GM12878 (cell line): Measurements from ENCODE around the gene ENOX1. TPM values are rescaled to one million over a fixed set of nuclear protein-coding genes. Genes with fewer than 3 reads are reported as not detected.

Source experiments
- ATAC-seq: fragments of 200-7000 bp; cut with Tn5 transposase; 3 replicates; pipeline ENCODE4 v1.9.1; 2020; ENCODE audit warnings: mild to moderate bottlenecking, moderate library complexity
- BruUV-seq: library from RNA; stranded (reverse); fragments of 400-500 nt; replicated peaks from 2 replicates; lab custom pipeline; 2021; lab: Mats Ljungman, UMichigan
- CTCF ChIA-PET: fragments of 300-600 bp; sonication (Branson Sonifier 250); formaldehyde crosslinking; extraction: SDS; loops from one replicate; lab custom pipeline; 2021; ENCODE audit warnings: inconsistent platforms; lab: Yijun Ruan, JAX
- POLR2A ChIA-PET: fragments of 350-600 bp; formaldehyde crosslinking; extraction: SDS; loops from one replicate; lab custom pipeline; 2021; ENCODE audit warnings: inconsistent platforms; lab: Charles Lee
- RAD21 ChIA-PET: fragments of 300-600 bp; sonication (Branson Sonifier 250); formaldehyde crosslinking; loops from one replicate; lab custom pipeline; 2023; ENCODE audit warnings: antibody characterized with exemption; ENCODE audit not compliant: unreplicated experiment; lab: Charles Lee
- SMC1A ChIA-PET: fragments of 300-600 bp; sonication (Branson Sonifier 250); formaldehyde crosslinking; loops from one replicate; lab custom pipeline; 2023; ENCODE audit not compliant: unreplicated experiment, uncharacterized antibody; lab: Charles Lee
- DNase-seq: peaks from one replicate; pipeline ENCODE4 v3.0.0-alpha.2; 2011; ENCODE audit warnings: low read depth, low spot score
- FAIRE-seq: peaks from 3 replicates; lab custom pipeline; 2011; peaks lifted over from hg19 to GRCh38; lab: Jason Lieb, UNC
- H2AFZ ChIP-seq: 2 replicates; pipeline ENCODE4 v1.6.0; 2011; ENCODE audit warnings: low read depth, low read length, control low read depth; ENCODE audit not compliant: control insufficient read depth
- H3K27ac ChIP-seq: 2 replicates; pipeline ENCODE4 v1.5.1; 2011; ENCODE audit warnings: control low read depth; ENCODE audit not compliant: control insufficient read depth, insufficient read depth
- H3K27me3 ChIP-seq, 2 experiments: replicated peaks in 1 of 2; 2 replicates each; pipeline versions ENCODE4 v1.6.0 to v1.6.1; 2011; ENCODE audit warnings: low read length in 1 of 2; ENCODE audit not compliant: control insufficient read depth in 2 of 2, insufficient read depth in 2 of 2
- H3K36me3 ChIP-seq, 2 experiments: 2 replicates each; pipeline ENCODE4 v1.5.1; 2011; ENCODE audit warnings: low read length in 1 of 2; ENCODE audit not compliant: control insufficient read depth in 2 of 2, insufficient read depth in 2 of 2
- H3K4me1 ChIP-seq: 2 replicates; pipeline ENCODE4 v1.6.1; 2011; ENCODE audit warnings: mild to moderate bottlenecking, low read length, moderate library complexity, mixed read lengths; ENCODE audit not compliant: control insufficient read depth, insufficient read depth
- H3K4me2 ChIP-seq: 2 replicates; pipeline ENCODE4 v1.6.0; 2011; ENCODE audit warnings: control low read depth; ENCODE audit not compliant: control insufficient read depth, insufficient read depth
- H3K4me3 ChIP-seq: fragments of 200-600 bp; sonication (generic); 2 replicates; pipeline ENCODE4 v1.5.1; 2016
- H3K79me2 ChIP-seq: 2 replicates; pipeline ENCODE4 v1.6.0; 2011; ENCODE audit warnings: low read length; ENCODE audit not compliant: control insufficient read depth, insufficient read depth
- H3K9ac ChIP-seq: 2 replicates; pipeline ENCODE4 v1.8.0; 2011; ENCODE audit warnings: low read length, control low read depth, mixed read lengths; ENCODE audit not compliant: control insufficient read depth, insufficient read depth
- H3K9me3 ChIP-seq: replicated peaks from 3 replicates; pipeline ENCODE4 v1.5.1; 2011; ENCODE audit warnings: mild to moderate bottlenecking, low read length; ENCODE audit not compliant: control insufficient read depth, insufficient read depth
- H4K20me1 ChIP-seq: 2 replicates; pipeline ENCODE4 v1.6.0; 2011; ENCODE audit not compliant: control insufficient read depth, insufficient read depth
- EGR1 ChIP-seq, 2 experiments: IDR thresholded peaks; 1 replicate in 1 of 2; 2 replicates in 1 of 2; pipeline ENCODE4 v1.6.1; 2011 to 2012; ENCODE audit warnings: low read depth in 2 of 2, low read length in 2 of 2, borderline replicate concordance in 1 of 2, mild to moderate bottlenecking in 1 of 2, moderate library complexity in 1 of 2
- FOXK2 ChIP-seq: fragments of 450-650 bp; IDR thresholded peaks from 2 replicates; pipeline ENCODE4 v1.6.1; 2017; ENCODE audit warnings: mild to moderate bottlenecking, moderate library complexity
- FOXM1 ChIP-seq: IDR thresholded peaks from 2 replicates; pipeline ENCODE4 v1.6.1; 2012; ENCODE audit warnings: low read depth, mild to moderate bottlenecking, inconsistent platforms, low read length, moderate library complexity
- KLF5 ChIP-seq: fragments of 450-650 bp; IDR thresholded peaks from 2 replicates; pipeline ENCODE4 v1.6.1; 2014; ENCODE audit warnings: mild to moderate bottlenecking; ENCODE audit not compliant: partially characterized antibody
- MLLT1 ChIP-seq: fragments of 450-650 bp; IDR thresholded peaks from 2 replicates; pipeline ENCODE4 v1.6.1; 2016; ENCODE audit warnings: mild to moderate bottlenecking
- NR2C2 ChIP-seq: IDR thresholded peaks from 2 replicates; pipeline ENCODE4 v1.6.1; 2011; ENCODE audit warnings: borderline replicate concordance, low read depth; ENCODE audit not compliant: control insufficient read depth, insufficient read length
- SIN3A ChIP-seq: IDR thresholded peaks from 2 replicates; pipeline ENCODE4 v1.6.1; 2012; ENCODE audit warnings: low read depth, low read length, improper control_type of control experiment
- SP1 ChIP-seq: IDR thresholded peaks from one replicate; pipeline ENCODE4 v1.6.1; 2011; ENCODE audit warnings: low read depth, low read length
- TAF1 ChIP-seq: IDR thresholded peaks from 2 replicates; pipeline ENCODE4 v1.6.1; 2011; ENCODE audit warnings: mild to moderate bottlenecking, low read depth, low read length, borderline replicate concordance
- WGBS: methylation state at CpG from one replicate; pipeline ENCODE4 v1.1.6; 2016; ENCODE audit warnings: low lambda C conversion rate; ENCODE audit not compliant: insufficient replicate concordance, insufficient coverage; ENCODE audit errors: missing lambda C conversion rate; 5-methylcytosine and 5-hydroxymethylcytosine counted together
- in situ Hi-C: fragments of 300-500 bp; cut with MboI; formaldehyde crosslinking; loops from 9 replicates; pipeline ENCODE4 v1.14.3; 2018; ENCODE audit warnings: mixed read lengths
- intact Hi-C: fragments of 100-400 bp; cut with micrococcal nuclease; formaldehyde crosslinking; loops from one replicate; pipeline ENCODE4 v1.14.2; 2022; ENCODE audit not compliant: unreplicated experiment
- polyA plus RNA-seq, 11 experiments: library from polyadenylated mRNA; depleted of rRNA in 4 of 11; unstranded in 6 of 11; stranded (reverse) in 5 of 11; fragments of >200 nt; fragmentation: Nextera tagmentation in 4 of 11; fragmentation: Illumina TruSeq in 1 of 11; extraction: Ambion mirVana in 4 of 11; extraction: Trizol in 1 of 11; gene quantifications; 1 replicate in 1 of 11; 2 replicates in 10 of 11; pipeline versions ENCODE4 v1.2.1 to v1.2.3, GENCODE V29; 2011 to 2016; ENCODE audit warnings: inconsistent platforms in 2 of 11, missing spikeins in 2 of 11, low read depth in 1 of 11
- total RNA-seq, 4 experiments: library from RNA; depleted of rRNA in 3 of 4; stranded (reverse); fragments of >200 nt in 3 of 4; fragmentation: Illumina TruSeq in 1 of 4; extraction: Trizol in 1 of 4; gene quantifications; 2 replicates each; pipeline versions ENCODE4 v1.2.1 to v1.2.3, GENCODE V29; 2013 to 2021

The ENOX1 gene
- total and polyA plus RNA-seq, 10 of the 15 experiments (the other 5 are each of a cell fraction or from before 2014, with no cell fraction given) = 0.11 to 0.26 (median 0.15) TPM

GRCh38 chr13:43326100-43326499 lies 460.7 kb downstream of the ENOX1 start:
- 66% methylated on average over 4 of the region's 4 CpGs for WGBS
- H3K9me3 ChIP-seq = no peaks in the 10 kb centered on the region
- ATAC-seq (no peak), FAIRE-seq (no peak), DNase-seq (no peak)
- no peaks in the 10 kb centered on the region for H3K79me2 ChIP-seq
- H3K36me3 ChIP-seq = no peaks in the 10 kb centered on the region
- H3K9ac ChIP-seq = no peak overlapping the region
- in situ Hi-C loops = no loop called here
- no peak overlapping the region for H3K4me2 ChIP-seq
- no peaks in the 10 kb centered on the region for H3K4me1 ChIP-seq
- H3K4me3 ChIP-seq = no peak overlapping the region
- SMC1A ChIA-PET = interaction anchor here (0.6 to 0.9 kb wide), 3 partner anchors 21 to 372 kb away, joined by 3 read pairs; no protein-coding TSS in a partner anchor
- H4K20me1 ChIP-seq = no peaks in the 10 kb centered on the region
- RAD21 ChIA-PET = interaction anchor here (0.9 kb wide), 1 partner anchor 10 kb away, joined by 3 read pairs; no protein-coding TSS in a partner anchor
- TF ChIP-seq SP1 = no peak
- TF ChIP-seq EGR1 (IDR thresholded peaks at IDR 0.05; ENCODE audit: borderline replicate concordance in 1 of 2, low read depth in 2 of 2, low read length in 2 of 2) = no peak
- TF ChIP-seq MLLT1 = no peak
- no peak for TF ChIP-seq SIN3A
- TF ChIP-seq NR2C2 = no peak
- no peak for TF ChIP-seq KLF5
- TF ChIP-seq FOXM1 = no peak
- TF ChIP-seq TAF1 = no peak
- no peak for TF ChIP-seq FOXK2
- H2AFZ ChIP-seq = no peak overlapping the region
- H3K27ac ChIP-seq = no peak overlapping the region
- CTCF ChIA-PET = no interaction called here
- POLR2A ChIA-PET = interaction anchor here (0.7 kb wide), 1 partner anchor 506 kb away, joined by 4 read pairs; no protein-coding TSS in a partner anchor
- no TSS peak for BruUV-seq
- intact Hi-C loops = no loop called here
- H3K27me3 ChIP-seq = no peaks in the 10 kb centered on the region; a peak in 1 of 4 replicates
